HUES6 (cell line): ENCODE results near the gene WDR5.

Experiments used
- H3K27ac ChIP-seq: 2 replicates; pipeline ENCODE4 v1.7.0; 2013; ENCODE audit warnings: low read depth, mild to moderate bottlenecking, low read length, inconsistent platforms
- H3K27me3 ChIP-seq: 2 replicates; pipeline ENCODE4 v1.6.1; 2013; ENCODE audit warnings: low read length; ENCODE audit not compliant: control insufficient read depth, insufficient read depth
- H3K36me3 ChIP-seq: 2 replicates; pipeline ENCODE4 v1.6.1; 2013; ENCODE audit warnings: low read length; ENCODE audit not compliant: control insufficient read depth, insufficient read depth
- H3K4me1 ChIP-seq: 2 replicates; pipeline ENCODE4 v1.6.1; 2013; ENCODE audit warnings: low read length; ENCODE audit not compliant: control insufficient read depth, insufficient read depth
- H3K4me3 ChIP-seq: 2 replicates; pipeline ENCODE4 v1.5.1; 2013; ENCODE audit warnings: low read depth, low read length
- H3K9ac ChIP-seq: one replicate; pipeline ENCODE4 v1.6.1; 2013; ENCODE audit warnings: mild to moderate bottlenecking, low read length
- H3K9me3 ChIP-seq: 2 replicates; pipeline ENCODE4 v1.6.1; 2013; ENCODE audit warnings: low read depth, low read length; ENCODE audit not compliant: control insufficient read depth, insufficient read depth

The WDR5 gene

GRCh38 chr9:134180786-134181647 is 45.1 kb downstream of the WDR5 start:
- H3K27ac ChIP-seq, result no peak overlapping the region
- peaks cover 4% of the 10 kb centered on the region; the same call in 1 of the 2 replicates for H3K27me3 ChIP-seq
- H3K9me3 ChIP-seq, result no peaks in the 10 kb centered on the region; the same call in 1 of the 2 replicates
- H3K36me3 ChIP-seq, result no peaks in the 10 kb centered on the region
- H3K4me1 ChIP-seq, result peaks cover 6% of the 10 kb centered on the region
- H3K9ac ChIP-seq, result no peak overlapping the region
- no peak overlapping the region for H3K4me3 ChIP-seq

DNA sequence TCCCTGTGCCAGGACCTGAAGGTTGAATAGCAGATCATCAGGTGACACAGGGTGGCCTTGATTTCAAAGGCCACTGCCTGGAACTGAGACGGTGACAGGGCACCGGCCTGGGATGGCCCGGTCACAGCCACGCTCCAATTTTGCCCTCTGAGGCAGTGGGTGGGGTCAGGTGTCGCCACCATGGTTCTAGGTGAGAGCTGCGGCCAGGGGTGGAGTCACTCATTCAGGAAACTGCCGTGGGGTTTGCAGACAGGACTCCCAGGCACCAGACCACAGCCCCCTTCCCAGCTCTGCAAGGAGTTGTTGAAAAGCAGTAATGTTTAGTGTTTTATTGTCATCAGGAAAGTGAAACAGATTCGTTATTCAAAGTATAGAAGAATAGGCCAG is 45.8 kb downstream of the WDR5 start:
- no peaks in the 10 kb centered on the region for H3K36me3 ChIP-seq
- no peaks in the 10 kb centered on the region; the same call in 1 of the 2 replicates for H3K4me1 ChIP-seq
- no peak overlapping the region for H3K9ac ChIP-seq
- H3K27me3 ChIP-seq, result peaks cover 2% of the 10 kb centered on the region; the same call in 1 of the 2 replicates
- H3K4me3 ChIP-seq, result no peak overlapping the region
- H3K27ac ChIP-seq, result no peak overlapping the region
- H3K9me3 ChIP-seq, result no peaks in the 10 kb centered on the region; the same call in 1 of the 2 replicates

GRCh38 chr9:134182554-134183085 is 46.7 kb downstream of the WDR5 start:
- H3K27ac ChIP-seq, result no peak overlapping the region
- H3K27me3 ChIP-seq, result no peaks in the 10 kb centered on the region
- no peak overlapping the region for H3K9ac ChIP-seq
- H3K36me3 ChIP-seq, result no peaks in the 10 kb centered on the region
- no peak overlapping the region for H3K4me3 ChIP-seq
- H3K4me1 ChIP-seq, result no peaks in the 10 kb centered on the region
- no peaks in the 10 kb centered on the region; the same call in 1 of the 2 replicates for H3K9me3 ChIP-seq

DNA sequence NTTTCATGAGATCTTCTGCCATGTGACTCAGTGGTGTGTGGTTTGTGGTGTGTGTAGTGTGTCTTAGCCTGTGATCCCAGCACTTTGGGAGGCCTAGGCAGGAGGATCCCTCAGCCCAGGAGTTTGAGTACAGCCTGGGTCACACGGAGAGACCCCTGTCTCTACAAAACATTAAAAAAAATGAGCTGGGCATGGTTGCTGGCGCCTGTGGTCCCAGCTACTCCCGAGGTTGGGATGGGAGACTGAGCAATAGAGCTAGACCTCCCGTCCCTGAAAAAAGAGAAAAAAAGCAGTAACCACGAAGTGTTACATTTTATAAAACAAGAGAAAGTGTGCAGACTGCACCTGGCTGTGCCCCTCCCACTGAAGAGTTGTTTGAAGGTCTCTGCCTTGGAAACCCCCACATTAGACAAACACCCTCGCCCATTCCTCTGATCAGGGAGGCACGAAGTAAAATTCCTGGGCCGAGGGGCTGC is 49.7 kb downstream of the WDR5 start:
- Histone ChIP-seq H3K27ac (no peak overlapping the region), H3K9me3 (no peaks in the 10 kb centered on the region; the same call in 1 of the 2 replicates), H3K4me1 (peaks cover 8% of the 10 kb centered on the region; the same call in 1 of the 2 replicates), H3K27me3 (peaks cover 19% of the 10 kb centered on the region; the same call in 1 of the 2 replicates), H3K4me3 (no peak overlapping the region), H3K36me3 (no peaks in the 10 kb centered on the region), H3K9ac (no peak overlapping the region)

GRCh38 chr9:134186471-134187109 is 50.7 kb downstream of the WDR5 start:
- H3K4me3 ChIP-seq, result no peak overlapping the region
- no peaks in the 10 kb centered on the region for H3K36me3 ChIP-seq
- peaks cover 19% of the 10 kb centered on the region; the same call in 1 of the 2 replicates for H3K27me3 ChIP-seq
- H3K27ac ChIP-seq, result no peak overlapping the region
- no peak overlapping the region for H3K9ac ChIP-seq
- peaks cover 8% of the 10 kb centered on the region; the same call in 1 of the 2 replicates for H3K4me1 ChIP-seq
- H3K9me3 ChIP-seq, result no peaks in the 10 kb centered on the region; the same call in 1 of the 2 replicates

- Histone ChIP-seq H3K27me3 (peaks cover 19% of the 10 kb centered on the region; the same call in 1 of the 2 replicates), H3K4me1 (peaks cover 8% of the 10 kb centered on the region; the same call in 1 of the 2 replicates), H3K9ac (no peak overlapping the region), H3K27ac (no peak overlapping the region), H3K4me3 (no peak overlapping the region), H3K9me3 (no peaks in the 10 kb centered on the region; the same call in 1 of the 2 replicates), H3K36me3 (no peaks in the 10 kb centered on the region)
Observed at GRCh38 chr9:134187110-134187531, 51.2 kb downstream of the WDR5 start.

GRCh38 chr9:134187891-134188385 is 52.1 kb downstream of the WDR5 start:
- H3K27me3 ChIP-seq, result peaks cover 19% of the 10 kb centered on the region; the same call in 1 of the 2 replicates
- no peaks in the 10 kb centered on the region for H3K36me3 ChIP-seq
- H3K9ac ChIP-seq, result no peak overlapping the region
- no peak overlapping the region for H3K27ac ChIP-seq
- H3K9me3 ChIP-seq, result no peaks in the 10 kb centered on the region; the same call in 1 of the 2 replicates
- no peak overlapping the region for H3K4me3 ChIP-seq
- peaks cover 8% of the 10 kb centered on the region; the same call in 1 of the 2 replicates for H3K4me1 ChIP-seq

GRCh38 chr9:134188386-134189144 is 52.7 kb downstream of the WDR5 start:
- Histone ChIP-seq H3K9ac (no peak overlapping the region), H3K4me3 (peak overlapping the region; percentile 40; the same call in 1 of the 2 replicates), H3K9me3 (no peaks in the 10 kb centered on the region), H3K27ac (no peak overlapping the region), H3K27me3 (peaks cover 19% of the 10 kb centered on the region; the same call in 1 of the 2 replicates), H3K36me3 (no peaks in the 10 kb centered on the region), H3K4me1 (peaks cover 8% of the 10 kb centered on the region; the same call in 1 of the 2 replicates)

DNA sequence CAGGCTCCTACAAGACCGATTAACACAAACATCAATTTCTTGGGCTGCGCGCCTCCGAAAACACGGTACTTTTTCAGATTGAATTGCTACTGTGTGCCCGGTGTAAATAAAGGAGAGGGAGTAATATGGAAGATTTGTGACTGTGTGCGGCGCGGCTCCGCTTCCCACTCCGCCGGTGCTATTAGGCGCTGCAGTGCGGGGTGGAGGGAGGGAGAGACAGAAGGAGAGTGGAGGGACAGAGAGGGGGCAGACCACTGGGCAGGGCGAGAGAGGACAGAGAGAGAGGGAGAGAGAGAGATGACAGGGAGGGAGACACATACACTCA is 53.2 kb downstream of the WDR5 start:
- Histone ChIP-seq H3K9ac (no peak overlapping the region), H3K4me1 (peaks cover 8% of the 10 kb centered on the region; the same call in 1 of the 2 replicates), H3K27me3 (peaks cover 19% of the 10 kb centered on the region; the same call in 1 of the 2 replicates), H3K4me3 (peak overlapping the region; percentile 40; the same call in 1 of the 2 replicates), H3K27ac (no peak overlapping the region), H3K36me3 (no peaks in the 10 kb centered on the region), H3K9me3 (no peaks in the 10 kb centered on the region)
